ENCODE results near the gene SPINK6. TPM values are rescaled to one million over a fixed set of nuclear protein-coding genes. Genes with fewer than 3 reads are reported as not detected.

The SPINK6 gene
- total RNA-seq (2014; rRNA removed): not detected in 2 replicates
- polyA plus RNA-seq (2012): not detected

GRCh38 chr5:148202531-148203203 lies at the start of gene SPINK6:
SPINK6 (plus strand) TSS chr5:148203042; CDS start chr5:148203097, 55 bp downstream.
- no peak for DNase-seq (ENCODE audit: low read depth)

GRCh38 chr5:148156609-148157008 lies 46.2 kb upstream of the SPINK6 start:
- no peak for DNase-seq (ENCODE audit: low read depth)

GRCh38 chr5:148162038-148162437 lies 40.8 kb upstream of the SPINK6 start:
- no peak for DNase-seq (ENCODE audit: low read depth)

GRCh38 chr5:148163345-148163744 lies 39.5 kb upstream of the SPINK6 start:
- DNase-seq (ENCODE audit: low read depth): no peak

- DNase-seq (ENCODE audit: low read depth): no peak
Measured at GRCh38 chr5:148166550-148167283, 36.1 kb upstream of the SPINK6 start.

- DNase-seq (ENCODE audit: low read depth): no peak
Measured at GRCh38 chr5:148168246-148168645, 34.6 kb upstream of the SPINK6 start, which contains the start of gene SPINK14. SPINK14 (plus strand) TSS chr5:148168546; CDS start chr5:148169733, 1,187 bp downstream.

- DNase-seq (ENCODE audit: low read depth): no peak
Measured at GRCh38 chr5:148172377-148172776, 30.5 kb upstream of the SPINK6 start.

- no peak for DNase-seq (ENCODE audit: low read depth)
Measured at GRCh38 chr5:148176480-148176879, 26.4 kb upstream of the SPINK6 start.

- DNase-seq (ENCODE audit: low read depth): no peak
Measured at GRCh38 chr5:148177207-148177606, 25.6 kb upstream of the SPINK6 start.

GRCh38 chr5:148179234-148179824 lies 23.5 kb upstream of the SPINK6 start:
- peak; percentile 50 for DNase-seq (ENCODE audit: low read depth)

- DNase-seq (ENCODE audit: low read depth): peak; percentile 37
Measured at GRCh38 chr5:148186248-148187003, 16.4 kb upstream of the SPINK6 start.

GRCh38 chr5:148191010-148191409 lies 11.8 kb upstream of the SPINK6 start:
- DNase-seq (ENCODE audit: low read depth): no peak

- no peak for DNase-seq (ENCODE audit: low read depth)
Measured at GRCh38 chr5:148193202-148193601, 9.6 kb upstream of the SPINK6 start.

GRCh38 chr5:148201151-148201550 lies 1.7 kb upstream of the SPINK6 start:
- DNase-seq (ENCODE audit: low read depth): no peak

GRCh38 chr5:148205044-148205806 lies 2.4 kb downstream of the SPINK6 start:
- no peak for DNase-seq (ENCODE audit: low read depth)

GRCh38 chr5:148205865-148206264 lies 3.0 kb downstream of the SPINK6 start:
- DNase-seq (ENCODE audit: low read depth): no peak

GRCh38 chr5:148206620-148207019 lies 3.8 kb downstream of the SPINK6 start:
- no peak for DNase-seq (ENCODE audit: low read depth)

GRCh38 chr5:148208226-148208625 lies 5.4 kb downstream of the SPINK6 start:
- DNase-seq (ENCODE audit: low read depth): no peak

GRCh38 chr5:148209151-148209770 lies 6.4 kb downstream of the SPINK6 start:
- no peak for DNase-seq (ENCODE audit: low read depth)

- no peak for DNase-seq (ENCODE audit: low read depth)
Measured at GRCh38 chr5:148214665-148215185, 11.9 kb downstream of the SPINK6 start.

Data from LHCN-M2 (cell line).